Heart left ventricle (tissue), 16 donors: ENCODE measurements around the gene PPFIA3. TPM values are rescaled to one million over a fixed set of nuclear protein-coding genes. Genes with fewer than 3 reads are reported as not detected.

Experiments used
- ATAC-seq, 4 donors: fragments of 200-7000 bp; cut with Tn5 transposase; one replicate each; pipeline ENCODE4 v1.9.1; 2020 to 2022; ENCODE audit warnings: moderate library complexity in 4 of 4, mild to moderate bottlenecking in 3 of 4, moderate number of reproducible peaks in 1 of 4
- DNase-seq, 5 donors: peaks; one replicate each; pipeline ENCODE4 v3.0.0-alpha.2; 2020
- H3K27ac ChIP-seq, 12 donors: fragments of 200-600 bp; sonication (generic) in 4 of 12; one replicate each; pipeline versions ENCODE4 v1.5.0 to v1.8.0; 2016 to 2022; ENCODE audit warnings: mild to moderate bottlenecking in 2 of 12
- H3K27me3 ChIP-seq, 9 donors: fragments of 200-600 bp; sonication (generic) in 2 of 9; one replicate each; pipeline versions ENCODE4 v1.5.1 to v1.8.0; 2016 to 2022; ENCODE audit warnings: mild to moderate bottlenecking in 3 of 9
- H3K36me3 ChIP-seq, 9 donors: fragments of 200-600 bp; sonication (generic) in 2 of 9; one replicate each; pipeline versions ENCODE4 v1.5.0 to v1.8.0; 2018 to 2022; ENCODE audit warnings: mild to moderate bottlenecking in 2 of 9
- H3K4me1 ChIP-seq, 12 donors: fragments of 200-600 bp; sonication (generic) in 4 of 12; one replicate each; pipeline versions ENCODE4 v1.5.0 to v1.8.0; 2016 to 2022; ENCODE audit warnings: mild to moderate bottlenecking in 3 of 12
- H3K4me3 ChIP-seq, 12 donors: fragments of 200-600 bp; sonication (generic) in 4 of 12; one replicate each; pipeline versions ENCODE4 v1.5.0 to v1.8.0; 2017 to 2022; ENCODE audit warnings: mild to moderate bottlenecking in 9 of 12, moderate library complexity in 4 of 12
- H3K9me3 ChIP-seq, 12 donors: fragments of 200-600 bp; sonication (generic) in 4 of 12; one replicate each; pipeline versions ENCODE4 v1.5.0 to v1.8.0; 2016 to 2022; ENCODE audit warnings: mild to moderate bottlenecking in 1 of 12
- CTCF ChIP-seq, 12 donors: fragments of 200-600 bp; sonication (generic) in 4 of 12; IDR thresholded peaks; one replicate each; pipeline versions ENCODE4 v1.5.0 to v1.8.0; 2018 to 2022; ENCODE audit warnings: antibody characterized with exemption in 12 of 12, mild to moderate bottlenecking in 5 of 12
- POLR2A ChIP-seq, 2 donors: fragments of 450-650 bp; IDR thresholded peaks; one replicate each; pipeline ENCODE4 v1.6.1; 2017; ENCODE audit warnings: antibody characterized with exemption in 2 of 2, mild to moderate bottlenecking in 2 of 2, moderate library complexity in 2 of 2
- WGBS, 4 donors: extraction: QIAGEN DNeasy Blood & Tissue Kit in 2 of 4; methylation state at CpG; one replicate each; pipeline versions ENCODE4 v1.1.5 to v1.1.7; 2013 to 2018; 5-methylcytosine and 5-hydroxymethylcytosine counted together
- intact Hi-C, 10 donors: fragments of 100-400 bp; cut with DNase I; formaldehyde crosslinking; loops; one replicate each; pipeline versions ENCODE4 v1.11.1 to v1.14.2; 2022
- polyA plus RNA-seq, 2 donors: library from polyadenylated mRNA; stranded (reverse); fragments of 200-250 nt; gene quantifications; one replicate each; pipeline ENCODE4 v1.2.3, GENCODE V29; 2013
- total RNA-seq, 9 donors: library from RNA; depleted of rRNA in 2 of 9; stranded (reverse); fragments of >200 nt in 2 of 9; fragmentation: NEBNext Ultra II Directional in 3 of 9; extraction: Animal tissue kit (Norgen Biotek cat#: 25700) in 3 of 9; gene quantifications; one replicate each; pipeline versions ENCODE4 v1.1.0 to v1.2.4, GENCODE V29; 2016 to 2023
- donor health status: ischemic (EF 13 %, LVEDD 7.1; RV severe dilation, severe dysfunction).
- donor health status: healthy with polysubstance abuse.
- donor health status: DM: no; HTN: yes; CAD: no.
- donor health status: DM: no; HTN: no; CAD: no.
- donor health status: ischemic (EF 25% LVEDD 6.9; RV normal size, moderate dysfunction).
- donor health status: ischemic (EF 25% LVEDD 5.7; RV mildly dilated, moderate dysfunction).
- donor health status: healthy.
- donor health status: DM: yes; HTN: yes; CAD: no.
- donor health status: ischemic (EF 35%, LVEDD 5.7; RV mildly dilated, moderate dysfunction).
- donor health status: nonischemic (EF 11% LVEDD 7.7; RV severe dilation, severe dysfunction).
- donor health status: DM: yes; HTN: yes; CAD: no.
- donor health status: PGD.
- donor health status: ischemic (EF 29% LVEDD 5.4; RV normal size, mild dysfunction).
- donor health status: nonischemic (EF 23%, LVEDD 6.1; RV moderate dilation, normal function).

Gene PPFIA3
- total and polyA plus RNA-seq, 11 donors = 2.7 to 12.8 (median 5.1) TPM

DNA sequence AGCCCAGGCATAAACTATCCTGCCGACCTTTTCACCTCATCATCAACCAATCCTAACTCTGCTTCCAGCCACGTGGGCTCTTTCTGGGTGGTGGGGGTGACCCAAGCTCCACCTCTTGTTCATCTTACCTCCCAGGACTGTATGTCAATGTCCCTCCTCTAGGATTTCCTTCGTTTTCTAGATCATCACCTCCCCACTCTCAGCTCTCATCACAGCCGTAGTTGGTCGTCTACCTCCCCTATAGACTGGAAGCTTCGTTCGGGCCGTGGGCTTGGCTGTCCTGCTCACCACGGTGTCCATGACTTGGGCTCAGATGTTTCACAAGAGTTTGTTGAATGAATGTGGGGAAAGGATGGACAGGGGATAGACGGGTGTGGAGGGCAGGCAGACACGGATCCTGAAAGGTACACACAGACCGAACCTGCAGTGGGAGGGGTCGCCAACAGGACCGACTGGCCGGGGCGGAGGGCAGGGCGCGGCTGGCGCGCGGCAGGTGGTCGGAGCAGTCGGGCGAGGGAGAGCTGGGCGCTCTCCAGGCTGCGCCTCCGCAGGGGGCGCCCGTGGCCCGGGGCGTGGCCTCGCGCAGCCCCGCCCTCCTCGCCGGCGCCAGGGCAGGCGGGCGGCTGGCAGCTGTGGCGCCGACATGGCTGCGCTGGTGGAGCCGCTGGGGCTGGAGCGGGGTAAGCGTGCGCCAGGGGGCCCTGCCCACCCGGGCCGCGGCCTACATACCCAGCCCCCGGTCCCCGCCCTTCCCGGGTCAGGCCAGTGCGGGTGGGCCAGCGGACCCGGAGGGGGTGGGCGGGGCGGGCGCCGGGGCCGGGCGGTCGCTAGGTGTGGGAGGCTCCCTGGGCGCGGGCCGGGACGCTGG lies 5.3 kb upstream of the PPFIA3 start, which contains the start of gene LIN7B:
Gene LIN7B, plus strand, starts transcription at position 609 of the 868 bp plus-strand sequence. Its CDS starts 35 bp downstream, at position 644.
- Histone ChIP-seq H3K27ac (peak within 1 kb of the TSS; percentile 48 to 91 (median 85)), H3K4me3 (peak within 1 kb of the TSS; percentile 61 to 93 (median 83)), H3K4me1 (peaks cover 5 to 57% (median 31%) of the 10 kb centered on the region in 12 donors), H3K27me3 (no peaks in the 10 kb centered on the region), H3K9me3 (no peaks in the 10 kb centered on the region), H3K36me3 (peaks cover 0 to 8% (median 4%) of the 10 kb centered on the region in 9 donors)
- TF ChIP-seq CTCF (IDR thresholded peaks at IDR 0.05) = peak in 11 of 12 donors; percentile 29 to 72 (median 56)
- TF ChIP-seq POLR2A (IDR thresholded peaks at IDR 0.05) = peak in 1 of 2 donors; percentile 35
- 1 to 2% (median 1%) methylated on average over 40 to 66 of the region's 66 CpGs for WGBS, 4 donors
- ATAC-seq (peak; percentile 22 to 71 (median 54)), DNase-seq (peak; percentile 70 to 85 (median 78))
- intact Hi-C loops = loop anchor here in 5 of 10 donors (2.0 to 5.0 kb wide), 2 partner anchors 17 to 33 kb away; no protein-coding TSS in a partner anchor

- H3K4me3 ChIP-seq = peak overlapping the region; percentile 61 to 93 (median 83)
- no peaks in the 10 kb centered on the region for H3K9me3 ChIP-seq
- no peak for TF ChIP-seq CTCF (IDR thresholded peaks at IDR 0.05)
- TF ChIP-seq POLR2A (IDR thresholded peaks at IDR 0.05) = peak in 1 of 2 donors; percentile 30
- peaks cover 5 to 64% (median 37%) of the 10 kb centered on the region in 12 donors for H3K4me1 ChIP-seq
- peak overlapping the region; percentile 48 to 91 (median 85) for H3K27ac ChIP-seq
- intact Hi-C loops = loop anchor here in 6 of 10 donors (2.0 to 5.0 kb wide), 3 partner anchors 18 to 38 kb away; no protein-coding TSS in a partner anchor
- 9 to 18% (median 11%) methylated on average over 42 to 68 of the region's 68 CpGs for WGBS, 4 donors
- ATAC-seq (peak in 3 of 4 donors; percentile 21 to 35 (median 34)), DNase-seq (peak; percentile 74 to 86 (median 79))
- peaks cover 0 to 1% (median 0%) of the 10 kb centered on the region in 9 donors for H3K27me3 ChIP-seq
- H3K36me3 ChIP-seq = no peaks in the 10 kb centered on the region
These were observed 4.5 kb upstream of the PPFIA3 start for GRCh38 chr19:49114630-49115363.

DNA sequence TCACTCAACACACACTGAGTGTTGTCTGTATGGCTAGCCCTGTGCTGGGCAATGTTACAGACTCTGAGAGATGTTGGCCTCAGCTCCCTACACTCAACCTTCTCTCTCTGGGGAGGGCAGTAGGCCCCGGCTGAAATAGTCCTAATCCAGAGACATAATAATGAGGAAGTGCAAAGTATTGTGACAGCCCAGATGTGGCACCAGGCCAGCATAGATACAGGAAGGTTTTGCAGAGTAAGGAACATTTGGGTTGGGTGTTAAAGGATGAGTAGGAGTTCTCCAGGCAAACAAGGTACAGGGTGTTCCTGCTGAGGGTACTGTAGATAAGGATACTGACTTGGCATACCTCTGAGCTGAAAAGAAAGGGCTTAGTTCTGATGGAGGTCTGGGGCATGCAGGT lies 2.8 kb upstream of the PPFIA3 start:
- Histone ChIP-seq H3K27ac (no peak overlapping the region), H3K4me3 (no peak overlapping the region), H3K36me3 (no peaks in the 10 kb centered on the region), H3K9me3 (no peaks in the 10 kb centered on the region), H3K27me3 (peaks cover 0 to 13% (median 0%) of the 10 kb centered on the region in 9 donors), H3K4me1 (peaks cover 5 to 59% (median 34%) of the 10 kb centered on the region in 12 donors)
- DNase-seq (peak in 1 of 5 donors; percentile 65), ATAC-seq (no peak)
- WGBS, 4 donors = 34 to 70% (median 50%) methylated on average over 1 of the region's 1 CpG
- TF ChIP-seq CTCF (IDR thresholded peaks at IDR 0.05) (no peak), POLR2A (IDR thresholded peaks at IDR 0.05) (no peak)
- intact Hi-C loops = loop anchor here in 1 of 10 donors (5.0 kb wide), 1 partner anchor 36 kb away; no protein-coding TSS in a partner anchor
